HFF-Myc (cell line): Measurements from ENCODE around the gene ATAD2B.

ENCODE experiments used
- DNase-seq: peaks from one replicate; pipeline ENCODE4 v3.0.0-alpha.2; 2011; ENCODE audit warnings: low read depth; ENCODE audit errors: extremely low read depth
- H3K4me3 ChIP-seq: replicated peaks from 2 replicates; pipeline ENCODE4 v1.5.1; 2011; ENCODE audit warnings: low read depth, mild to moderate bottlenecking, control low read depth, low read length
- CTCF ChIP-seq: IDR thresholded peaks from 2 replicates; pipeline ENCODE4 v1.5.1; 2012; ENCODE audit warnings: mild to moderate bottlenecking, low read depth, low read length, control low read depth; ENCODE audit errors: missing control alignments

ATAD2B gene

DNA sequence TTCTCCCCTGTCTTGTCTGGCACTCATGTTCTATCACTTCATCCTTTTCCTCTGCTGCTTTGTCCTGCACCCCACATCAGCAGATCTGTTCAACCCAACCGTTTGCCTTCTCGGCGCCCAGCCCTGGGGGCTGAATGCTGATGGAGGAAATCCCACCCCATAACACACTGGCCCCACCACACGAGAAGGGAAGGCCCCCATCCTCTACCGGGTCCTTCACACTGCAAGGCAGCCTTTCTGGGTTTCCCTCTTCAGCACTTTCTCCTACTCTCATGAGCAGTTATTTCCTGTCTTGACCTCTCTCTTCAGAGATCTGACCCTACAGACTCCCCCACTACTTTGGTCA, 227.4 kb downstream of the ATAD2B start:
- TF ChIP-seq CTCF, result no peak
- H3K4me3 ChIP-seq, result no peak overlapping the region
- no peak for DNase-seq

GRCh38 chr2:23698721-23699579, 228.0 kb downstream of the ATAD2B start:
- no peak for DNase-seq
- H3K4me3 ChIP-seq, result no peak overlapping the region
- no peak for TF ChIP-seq CTCF
